ENCODE data around the gene PTPRN2. TPM values are rescaled to one million over a fixed set of nuclear protein-coding genes. Genes with fewer than 3 reads are reported as not detected.
A peak's percentile ranks its signal among the peaks of the same experiment; 100 is the strongest.

PTPRN2 gene
- polyA plus RNA-seq, 1 of the 3 experiments (the other 2 are of a cell fraction): 4.0 TPM

DNA sequence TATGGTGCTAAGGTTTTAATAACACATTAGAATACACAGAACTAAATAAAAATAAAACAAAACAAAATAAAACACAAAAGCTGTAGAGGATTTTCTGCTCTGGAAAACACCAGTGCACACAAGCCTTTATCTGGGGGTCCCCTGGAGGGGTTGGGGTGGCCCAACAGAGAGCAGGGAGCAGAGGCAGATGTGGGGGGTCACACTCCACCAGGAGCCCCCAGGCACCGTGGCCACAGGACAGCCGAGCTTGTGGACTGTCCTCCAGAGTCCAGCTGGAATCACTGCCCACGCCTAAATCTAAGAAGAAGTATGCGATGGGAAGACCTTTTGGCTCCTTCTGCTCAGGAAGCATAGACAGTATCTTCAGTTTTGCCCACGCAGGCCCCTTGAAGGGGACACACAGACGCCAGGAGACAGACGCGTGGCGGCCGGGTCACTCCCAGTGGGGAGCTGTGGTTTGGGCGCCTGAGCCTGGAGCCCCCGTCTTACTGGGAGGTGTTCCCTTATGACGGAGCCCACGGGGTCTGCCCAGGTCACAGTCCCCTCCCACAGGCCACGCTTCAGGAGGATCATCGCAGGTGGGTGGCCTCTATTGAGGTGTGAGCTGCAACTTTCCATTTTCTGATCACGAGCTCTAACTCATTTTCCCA lies 595.0 kb downstream of the PTPRN2 start (continued):
- TF ChIP-seq, protein P1, sequence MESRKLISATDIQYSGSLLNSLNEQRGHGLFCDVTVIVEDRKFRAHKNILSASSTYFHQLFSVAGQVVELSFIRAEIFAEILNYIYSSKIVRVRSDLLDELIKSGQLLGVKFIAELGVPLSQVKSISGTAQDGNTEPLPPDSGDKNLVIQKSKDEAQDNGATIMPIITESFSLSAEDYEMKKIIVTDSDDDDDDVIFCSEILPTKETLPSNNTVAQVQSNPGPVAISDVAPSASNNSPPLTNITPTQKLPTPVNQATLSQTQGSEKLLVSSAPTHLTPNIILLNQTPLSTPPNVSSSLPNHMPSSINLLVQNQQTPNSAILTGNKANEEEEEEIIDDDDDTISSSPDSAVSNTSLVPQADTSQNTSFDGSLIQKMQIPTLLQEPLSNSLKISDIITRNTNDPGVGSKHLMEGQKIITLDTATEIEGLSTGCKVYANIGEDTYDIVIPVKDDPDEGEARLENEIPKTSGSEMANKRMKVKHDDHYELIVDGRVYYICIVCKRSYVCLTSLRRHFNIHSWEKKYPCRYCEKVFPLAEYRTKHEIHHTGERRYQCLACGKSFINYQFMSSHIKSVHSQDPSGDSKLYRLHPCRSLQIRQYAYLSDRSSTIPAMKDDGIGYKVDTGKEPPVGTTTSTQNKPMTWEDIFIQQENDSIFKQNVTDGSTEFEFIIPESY (IDR thresholded peaks at IDR 0.05; ENCODE audit: borderline replicate concordance, low read depth): no peak
- TF ChIP-seq NRF1 (IDR thresholded peaks at IDR 0.05; ENCODE audit: low read depth, low read length) (no peak), POLR2AphosphoS5 (IDR thresholded peaks at IDR 0.05; ENCODE audit: low read depth, low read length) (no peak)
- TF ChIP-seq, protein P2, sequence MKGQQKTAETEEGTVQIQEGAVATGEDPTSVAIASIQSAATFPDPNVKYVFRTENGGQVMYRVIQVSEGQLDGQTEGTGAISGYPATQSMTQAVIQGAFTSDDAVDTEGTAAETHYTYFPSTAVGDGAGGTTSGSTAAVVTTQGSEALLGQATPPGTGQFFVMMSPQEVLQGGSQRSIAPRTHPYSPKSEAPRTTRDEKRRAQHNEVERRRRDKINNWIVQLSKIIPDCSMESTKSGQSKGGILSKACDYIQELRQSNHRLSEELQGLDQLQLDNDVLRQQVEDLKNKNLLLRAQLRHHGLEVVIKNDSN (IDR thresholded peaks at IDR 0.05; ENCODE audit: borderline replicate concordance, low read depth): no peak
- TF ChIP-seq, protein P3, sequence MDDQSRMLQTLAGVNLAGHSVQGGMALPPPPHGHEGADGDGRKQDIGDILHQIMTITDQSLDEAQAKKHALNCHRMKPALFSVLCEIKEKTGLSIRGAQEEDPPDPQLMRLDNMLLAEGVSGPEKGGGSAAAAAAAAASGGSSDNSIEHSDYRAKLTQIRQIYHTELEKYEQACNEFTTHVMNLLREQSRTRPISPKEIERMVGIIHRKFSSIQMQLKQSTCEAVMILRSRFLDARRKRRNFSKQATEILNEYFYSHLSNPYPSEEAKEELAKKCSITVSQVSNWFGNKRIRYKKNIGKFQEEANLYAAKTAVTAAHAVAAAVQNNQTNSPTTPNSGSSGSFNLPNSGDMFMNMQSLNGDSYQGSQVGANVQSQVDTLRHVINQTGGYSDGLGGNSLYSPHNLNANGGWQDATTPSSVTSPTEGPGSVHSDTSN (IDR thresholded peaks at IDR 0.05): no peak

DNA sequence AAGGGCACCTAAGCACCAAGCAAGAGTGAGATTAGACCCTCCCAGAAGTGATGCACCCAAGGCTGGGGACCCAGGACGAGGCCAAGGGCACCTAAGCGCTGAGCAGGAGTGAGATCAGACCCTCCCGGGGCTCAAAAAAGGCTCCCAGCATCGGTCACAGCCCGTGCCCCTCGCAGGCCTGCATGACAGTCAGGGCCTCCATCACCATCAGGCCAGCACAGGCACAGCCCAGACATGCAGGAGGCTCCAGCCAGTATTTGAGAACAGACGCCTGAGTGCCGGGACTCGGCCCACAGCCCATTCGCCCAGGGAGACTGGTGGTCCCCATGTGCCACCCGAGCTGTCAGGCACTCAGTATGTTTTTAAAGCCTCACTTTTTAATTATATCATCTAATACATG lies 595.9 kb downstream of the PTPRN2 start:
- Histone ChIP-seq H3K9ac (no peak overlapping the region), H3K4me3 (ENCODE audit: low read depth in 2 of 2, low read length in 1 of 2) (no peak overlapping the region), H3K9me3 (peaks cover 5% of the 10 kb centered on the region; the same call in 1 of the 2 replicates), H3K4me2 (no peak overlapping the region), H3F3A (replicated peaks; ENCODE audit: insufficient read depth) (no peaks in the 10 kb centered on the region), H3K27ac (ENCODE audit: low read depth in 2 of 2, low read length in 1 of 2) (no peak overlapping the region; a peak in 1 of 4 replicates), H3K36me3 (replicated peaks in 1 of 2; ENCODE audit: control insufficient read depth in 1 of 2, insufficient read depth in 2 of 2, low read length in 1 of 2) (no peaks in the 10 kb centered on the region), H2AFZ (ENCODE audit: low read depth) (no peak overlapping the region), H3K79me2 (ENCODE audit: insufficient read depth) (no peaks in the 10 kb centered on the region), H3K9me2 (no peaks in the 10 kb centered on the region), H4K20me1 (ENCODE audit: insufficient read depth) (no peaks in the 10 kb centered on the region), H3K4me1 (ENCODE audit: control insufficient read depth in 1 of 2, insufficient read depth in 2 of 2, low read depth in 1 of 2, low read length in 1 of 2) (peaks cover 0 to 20% of the 10 kb centered on the region in 2 experiments; a peak in 1 of 4 replicates), H3K27me3 (ENCODE audit: insufficient read depth) (no peaks in the 10 kb centered on the region)
- 54% methylated on average over 11 of the region's 11 CpGs for WGBS (ENCODE audit: low lambda C conversion rate)
- TF ChIP-seq GABPA (IDR thresholded peaks at IDR 0.05; ENCODE audit: low read depth): no peak
- TF ChIP-seq NFIC (IDR thresholded peaks at IDR 0.05; ENCODE audit: borderline replicate concordance): no peak
- no peak for TF ChIP-seq RFX5 (IDR thresholded peaks at IDR 0.05; ENCODE audit: low read length)
- TF ChIP-seq NRF1 (IDR thresholded peaks at IDR 0.05; ENCODE audit: low read depth, low read length): no peak
- no peak for DNase-seq
- ChIA-PET CTCF (interaction anchor here (1.5 kb wide), 1 partner anchor 40 kb away, joined by 3 read pairs; no protein-coding TSS in a partner anchor), POLR2A (no interaction called here)

DNA sequence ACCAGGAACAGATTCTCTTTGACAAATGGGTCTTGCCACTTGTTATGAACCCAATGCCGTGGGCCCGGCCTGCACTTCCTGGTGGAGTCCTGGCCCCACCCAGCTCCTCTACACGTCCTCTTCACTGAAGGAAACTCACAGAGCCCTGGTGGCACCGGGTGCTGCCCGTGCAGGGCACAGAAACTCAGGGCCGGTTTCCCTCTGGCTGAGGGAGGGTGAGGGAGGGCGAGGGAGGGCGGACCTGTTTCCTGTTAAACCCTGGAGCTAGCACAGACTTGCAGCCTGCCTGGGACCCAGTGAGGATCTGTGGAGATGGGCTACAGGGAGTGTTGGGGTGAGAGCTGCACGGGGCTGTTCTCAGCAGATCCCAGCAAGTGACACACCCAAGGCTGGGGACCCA lies 596.3 kb downstream of the PTPRN2 start:
- POLR2A ChIA-PET: interaction anchor here (0.5 kb wide), 1 partner anchor 88 kb away, joined by 3 read pairs; no protein-coding TSS in a partner anchor
- DNase-seq: peak; percentile 75
- Histone ChIP-seq H3F3A (replicated peaks; ENCODE audit: insufficient read depth) (no peaks in the 10 kb centered on the region), H4K20me1 (ENCODE audit: insufficient read depth) (no peaks in the 10 kb centered on the region), H2AFZ (ENCODE audit: low read depth) (no peak overlapping the region), H3K27ac (ENCODE audit: low read depth in 2 of 2, low read length in 1 of 2) (peak overlapping the region in 1 of 2 experiments; percentile 20; a peak in 1 of 4 replicates), H3K4me3 (ENCODE audit: low read depth in 2 of 2, low read length in 1 of 2) (no peak overlapping the region), H3K4me1 (ENCODE audit: control insufficient read depth in 1 of 2, insufficient read depth in 2 of 2, low read depth in 1 of 2, low read length in 1 of 2) (peaks cover 0 to 20% of the 10 kb centered on the region in 2 experiments; a peak in 1 of 4 replicates), H3K27me3 (ENCODE audit: insufficient read depth) (no peaks in the 10 kb centered on the region), H3K9ac (no peak overlapping the region), H3K9me2 (no peaks in the 10 kb centered on the region), H3K4me2 (no peak overlapping the region), H3K36me3 (replicated peaks in 1 of 2; ENCODE audit: control insufficient read depth in 1 of 2, insufficient read depth in 2 of 2, low read length in 1 of 2) (no peaks in the 10 kb centered on the region), H3K79me2 (ENCODE audit: insufficient read depth) (no peaks in the 10 kb centered on the region), H3K9me3 (peaks cover 5% of the 10 kb centered on the region; the same call in 1 of the 2 replicates)
- TF ChIP-seq RAD21 (IDR thresholded peaks at IDR 0.05; ENCODE audit: low read length): no peak
- TF ChIP-seq FOSL2 (IDR thresholded peaks at IDR 0.05; ENCODE audit: borderline replicate concordance, low read depth): no peak
- TF ChIP-seq, protein P4, sequence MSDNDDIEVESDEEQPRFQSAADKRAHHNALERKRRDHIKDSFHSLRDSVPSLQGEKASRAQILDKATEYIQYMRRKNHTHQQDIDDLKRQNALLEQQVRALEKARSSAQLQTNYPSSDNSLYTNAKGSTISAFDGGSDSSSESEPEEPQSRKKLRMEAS (IDR thresholded peaks at IDR 0.05; ENCODE audit: low read depth): no peak
- no peak for TF ChIP-seq FOXM1 (IDR thresholded peaks at IDR 0.05; ENCODE audit: low read depth)
- TF ChIP-seq POLR2AphosphoS5 (IDR thresholded peaks at IDR 0.05; ENCODE audit: low read depth, low read length): no peak
- TF ChIP-seq MEF2A (IDR thresholded peaks at IDR 0.05; ENCODE audit: borderline replicate concordance, low read depth): no peak
- no peak for TF ChIP-seq TEAD4 (IDR thresholded peaks at IDR 0.05; ENCODE audit: borderline replicate concordance, insufficient read depth)
- no peak for TF ChIP-seq SMC3 (IDR thresholded peaks at IDR 0.05; ENCODE audit: low read depth, low read length)
- no peak for TF ChIP-seq GABPA (IDR thresholded peaks at IDR 0.05; ENCODE audit: low read depth)
- TF ChIP-seq YY1 (IDR thresholded peaks at IDR 0.05; ENCODE audit: low read depth): no peak
- TF ChIP-seq, protein P5, sequence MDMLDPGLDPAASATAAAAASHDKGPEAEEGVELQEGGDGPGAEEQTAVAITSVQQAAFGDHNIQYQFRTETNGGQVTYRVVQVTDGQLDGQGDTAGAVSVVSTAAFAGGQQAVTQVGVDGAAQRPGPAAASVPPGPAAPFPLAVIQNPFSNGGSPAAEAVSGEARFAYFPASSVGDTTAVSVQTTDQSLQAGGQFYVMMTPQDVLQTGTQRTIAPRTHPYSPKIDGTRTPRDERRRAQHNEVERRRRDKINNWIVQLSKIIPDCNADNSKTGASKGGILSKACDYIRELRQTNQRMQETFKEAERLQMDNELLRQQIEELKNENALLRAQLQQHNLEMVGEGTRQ (IDR thresholded peaks at IDR 0.05; ENCODE audit: borderline replicate concordance, low read depth, low read length): no peak
- no peak for TF ChIP-seq JUND (IDR thresholded peaks at IDR 0.05)
- WGBS (ENCODE audit: low lambda C conversion rate): 25% methylated on average over 7 of the region's 9 CpGs
- CTCF ChIA-PET: interaction anchor here (1.5 to 1.6 kb wide), 2 partner anchors 16 to 40 kb away, joined by 3 to 4 read pairs; no protein-coding TSS in a partner anchor
